ENCODE measurements around the gene RASSF4. TPM values are rescaled to one million over a fixed set of nuclear protein-coding genes. Genes with fewer than 3 reads are reported as not detected.

RASSF4 gene
- total RNA-seq, 1 donor from 2014 or later: 40.0 TPM

GRCh38 chr10:44966816-44967509 lies 7.4 kb downstream of the RASSF4 start:
- no peaks in the 10 kb centered on the region for H3K27me3 ChIP-seq
- intact Hi-C loops (cut with DNase I): no loop called here
- peak in 1 of 3 experiments; percentile 12 for TF ChIP-seq CTCF (IDR thresholded peaks at IDR 0.05)
- peaks cover 29 to 49% of the 10 kb centered on the region in 2 donors for H3K4me1 ChIP-seq
- H3K9me3 ChIP-seq: no peaks in the 10 kb centered on the region
- H3K27ac ChIP-seq: peak overlapping the region; percentile 38 to 44
- no peak overlapping the region for H3K4me3 ChIP-seq
- H3K36me3 ChIP-seq: peaks cover 10 to 25% of the 10 kb centered on the region in 2 donors
- DNase-seq (ENCODE audit: low spot score in 2 of 2): peak in 1 of 2 donors; percentile 56

GRCh38 chr10:44967616-44968015 lies 8.0 kb downstream of the RASSF4 start:
- H3K36me3 ChIP-seq: peaks cover 10 to 32% of the 10 kb centered on the region in 2 donors
- H3K4me1 ChIP-seq: peaks cover 29 to 47% of the 10 kb centered on the region in 2 donors
- intact Hi-C loops (cut with DNase I): no loop called here
- peak overlapping the region; percentile 36 to 44 for H3K27ac ChIP-seq
- no peak for TF ChIP-seq CTCF (IDR thresholded peaks at IDR 0.05)
- no peaks in the 10 kb centered on the region for H3K9me3 ChIP-seq
- no peaks in the 10 kb centered on the region for H3K27me3 ChIP-seq
- DNase-seq (ENCODE audit: low spot score in 2 of 2): peak in 1 of 2 donors; percentile 67
- H3K4me3 ChIP-seq: no peak overlapping the region

GRCh38 chr10:44968091-44968490 lies 8.5 kb downstream of the RASSF4 start:
- no peak overlapping the region for H3K4me3 ChIP-seq
- peaks cover 10 to 32% of the 10 kb centered on the region in 2 donors for H3K36me3 ChIP-seq
- no peak for TF ChIP-seq CTCF (IDR thresholded peaks at IDR 0.05)
- peaks cover 29 to 47% of the 10 kb centered on the region in 2 donors for H3K4me1 ChIP-seq
- H3K27me3 ChIP-seq: no peaks in the 10 kb centered on the region
- H3K27ac ChIP-seq: peak overlapping the region; percentile 36 to 44
- peak; percentile 65 to 87 for DNase-seq (ENCODE audit: low spot score in 2 of 2)
- H3K9me3 ChIP-seq: no peaks in the 10 kb centered on the region
- intact Hi-C loops (cut with DNase I): no loop called here

DNA sequence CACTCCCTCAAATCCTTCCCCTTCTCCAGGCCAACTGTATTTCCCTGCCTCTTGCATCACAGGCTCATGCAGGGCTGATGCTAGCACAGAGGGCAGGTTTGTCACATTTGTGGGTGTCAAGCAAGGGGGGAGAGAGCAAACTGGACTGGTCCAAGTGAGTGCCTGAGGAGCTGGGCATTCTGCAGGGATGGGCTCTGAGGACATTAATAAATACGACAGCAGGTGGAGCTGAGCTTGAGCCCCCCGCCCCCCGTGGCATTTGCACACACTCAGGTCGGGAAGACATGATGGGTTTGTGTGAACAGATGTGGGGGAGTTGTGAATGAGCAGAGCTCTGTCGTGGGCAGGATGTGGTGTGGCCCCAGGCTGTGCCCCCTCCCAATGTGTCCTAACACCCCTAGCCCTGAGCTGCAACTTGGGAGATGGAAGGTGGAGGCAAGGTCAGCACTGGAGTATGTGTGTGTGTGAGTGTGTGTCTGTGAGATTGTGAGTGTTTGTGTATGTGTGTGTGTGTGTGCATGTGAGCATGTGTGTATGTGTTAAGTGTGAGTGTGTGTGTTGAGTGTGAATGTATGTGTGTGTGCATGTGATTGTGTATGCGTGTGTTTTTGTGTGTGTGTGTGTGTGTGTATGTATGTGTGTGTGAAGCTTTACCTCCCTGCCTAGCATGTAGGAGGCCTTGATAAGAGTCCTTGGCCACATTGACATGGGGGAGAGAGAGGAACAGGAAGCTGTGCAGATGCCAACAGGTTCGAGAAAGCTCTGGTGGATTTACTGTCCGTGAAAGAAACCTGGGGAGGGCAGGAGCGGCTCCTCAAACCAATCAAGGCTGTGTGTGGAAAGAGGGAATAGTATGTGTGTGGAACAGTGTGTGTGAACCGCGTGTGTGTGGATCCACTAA lies 9.1 kb downstream of the RASSF4 start:
- no peaks in the 10 kb centered on the region for H3K27me3 ChIP-seq
- TF ChIP-seq CTCF (IDR thresholded peaks at IDR 0.05): no peak
- H3K4me1 ChIP-seq: peaks cover 23 to 40% of the 10 kb centered on the region in 2 donors
- DNase-seq (ENCODE audit: low spot score in 2 of 2): peak in 1 of 2 donors; percentile 63
- H3K9me3 ChIP-seq: no peaks in the 10 kb centered on the region
- intact Hi-C loops (cut with DNase I): no loop called here
- H3K36me3 ChIP-seq: peaks cover 10 to 32% of the 10 kb centered on the region in 2 donors
- H3K4me3 ChIP-seq: no peak overlapping the region
- peak overlapping the region; percentile 36 to 44 for H3K27ac ChIP-seq

GRCh38 chr10:44969854-44970253 lies 10.3 kb downstream of the RASSF4 start:
- no peak for DNase-seq (ENCODE audit: low spot score in 2 of 2)
- Histone ChIP-seq H3K36me3 (peaks cover 10 to 32% of the 10 kb centered on the region in 2 donors), H3K27me3 (no peaks in the 10 kb centered on the region), H3K27ac (no peak overlapping the region), H3K4me1 (peaks cover 16 to 37% of the 10 kb centered on the region in 2 donors), H3K4me3 (no peak overlapping the region), H3K9me3 (no peaks in the 10 kb centered on the region)
- intact Hi-C loops (cut with DNase I): loop anchor here (5.0 to 10.0 kb wide), 3 partner anchors 665 to 1295 kb away; no protein-coding TSS in a partner anchor
- TF ChIP-seq CTCF (IDR thresholded peaks at IDR 0.05): no peak
